ENCODE measurements around the gene CCDC91.

CCDC91 gene

DNA sequence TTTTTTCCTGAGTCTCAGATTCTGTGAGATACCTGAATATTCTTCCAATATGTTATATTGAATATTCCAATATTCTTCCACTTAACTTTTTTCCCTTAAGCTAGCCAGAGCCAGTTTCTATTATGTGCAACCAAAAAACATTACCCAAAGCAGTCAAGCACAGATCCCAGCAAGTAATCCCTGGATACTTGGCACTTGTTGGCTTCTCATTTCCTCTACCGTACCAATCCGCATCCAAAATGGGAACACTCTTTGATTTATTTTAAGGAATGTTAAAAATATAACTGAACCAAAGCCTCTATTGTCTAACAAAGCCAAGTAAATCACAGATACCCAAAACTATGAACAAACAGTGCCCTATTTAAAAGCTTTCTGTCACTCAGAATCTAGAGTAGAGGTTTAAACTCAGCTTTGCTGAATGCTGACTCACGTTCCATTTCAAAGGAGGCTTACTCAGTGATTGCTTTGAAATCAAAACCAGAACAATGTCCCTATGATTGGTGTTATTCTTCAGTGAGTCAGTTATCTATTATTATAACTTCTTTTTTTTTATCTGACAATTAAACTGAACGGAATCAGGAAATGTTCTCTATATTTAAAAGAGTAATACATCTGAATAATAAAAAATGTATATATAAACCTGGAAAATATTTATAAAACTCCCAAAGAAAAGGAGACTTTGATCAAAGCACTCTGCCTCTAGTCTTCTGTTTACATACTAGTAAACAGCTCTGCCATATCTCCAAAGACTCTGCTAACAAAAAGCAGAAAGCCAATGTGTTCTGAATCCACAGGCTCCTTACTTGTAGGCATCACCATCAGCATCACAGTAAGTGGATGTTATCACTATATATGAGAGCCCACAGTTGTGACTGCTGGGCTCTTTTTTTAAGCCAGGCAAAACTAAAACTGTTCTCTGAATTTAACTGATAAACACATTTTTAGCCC lies 360.8 kb downstream of the CCDC91 start:
- no peak for DNase-seq

DNA sequence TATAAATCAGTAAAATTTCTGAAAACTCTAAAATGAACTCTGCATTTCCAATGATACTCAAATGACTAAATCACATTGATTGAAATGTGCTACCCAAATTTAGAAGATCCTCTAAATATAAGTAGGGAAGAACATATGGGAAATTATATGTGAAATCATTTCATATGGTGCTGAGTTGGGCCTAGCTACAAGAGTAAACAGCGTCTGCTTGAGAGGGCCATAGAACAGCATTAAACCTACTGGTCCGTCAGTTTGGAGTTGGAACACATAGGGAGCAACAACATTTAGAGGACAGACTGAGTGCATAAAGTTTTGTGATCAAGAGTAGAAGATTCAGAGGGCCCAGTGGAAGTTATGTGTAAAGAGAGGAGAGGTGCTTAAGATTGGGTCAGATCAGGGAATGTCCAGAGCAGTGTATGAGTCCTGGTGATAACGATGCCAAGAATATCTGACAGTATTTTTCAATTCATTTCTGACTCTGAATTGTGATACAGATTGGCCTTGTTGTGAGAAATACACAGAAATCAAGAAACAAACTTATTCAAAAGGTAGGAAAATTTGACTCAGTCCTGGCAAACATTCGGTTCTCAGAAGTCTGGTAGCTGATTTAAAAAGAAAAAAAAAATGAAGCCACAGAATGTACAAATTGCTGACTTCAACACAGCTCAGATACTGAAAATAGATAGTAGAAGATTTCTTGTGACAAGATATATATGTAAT lies 362.2 kb downstream of the CCDC91 start:
- no peak for DNase-seq

DNA sequence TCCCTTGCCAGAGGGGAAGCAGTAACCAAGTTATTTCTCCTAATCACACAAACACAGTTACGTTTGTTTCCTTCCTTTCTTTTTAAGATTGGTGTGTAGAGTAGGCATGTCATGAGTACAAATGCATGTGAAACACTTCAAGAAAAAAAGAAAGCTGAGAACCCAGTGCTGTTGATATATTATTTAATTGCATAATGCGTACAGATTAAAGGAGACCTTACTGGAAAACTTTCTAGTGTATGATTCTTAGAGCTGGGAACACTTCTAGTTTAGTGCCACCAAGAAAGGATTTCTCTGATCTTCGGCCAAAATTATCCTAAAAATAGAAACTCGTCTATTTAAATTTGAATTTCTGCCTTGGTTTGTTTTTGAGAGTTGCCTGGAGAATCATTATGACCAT lies 365.5 kb downstream of the CCDC91 start:
- DNase-seq, result no peak

DNA sequence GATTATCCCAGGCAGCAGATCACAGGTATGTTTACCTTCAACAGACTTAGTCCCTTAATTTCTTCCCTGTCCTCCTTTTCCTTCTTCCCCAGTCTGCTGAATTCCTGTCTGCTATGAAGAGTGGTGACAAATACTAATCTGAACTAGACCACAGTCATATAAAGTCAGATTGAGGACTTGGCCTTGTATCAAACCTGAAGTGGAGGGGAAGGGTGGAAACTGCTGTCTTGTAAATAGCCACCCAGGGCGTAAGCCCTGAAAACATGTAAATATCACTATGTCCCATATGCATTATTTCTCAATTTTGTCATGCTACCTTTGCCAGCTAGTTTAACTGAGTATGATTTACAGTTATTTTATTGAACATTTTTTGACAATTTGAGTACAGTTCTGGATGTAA lies 368.0 kb downstream of the CCDC91 start:
- DNase-seq, result no peak

DNA sequence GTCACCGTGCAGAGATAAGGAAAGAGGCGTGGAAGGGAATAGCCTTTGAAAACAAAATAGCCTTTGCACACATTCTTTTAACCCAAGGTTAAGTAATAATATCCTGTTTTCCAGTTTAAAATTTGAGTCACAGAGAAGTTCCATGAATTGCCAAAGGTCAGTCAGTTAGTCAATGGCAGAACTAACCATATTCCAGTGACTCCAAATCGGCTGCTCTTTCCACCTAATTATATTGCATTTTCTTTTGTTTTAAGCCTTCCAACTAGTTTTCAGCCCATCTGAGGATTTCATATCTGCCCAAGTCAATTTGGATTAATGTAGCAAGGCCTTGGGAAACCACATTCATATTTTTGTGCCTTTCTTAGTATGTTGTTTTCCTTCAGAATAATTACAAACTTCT lies 373.0 kb downstream of the CCDC91 start:
- no peak for DNase-seq

DNA sequence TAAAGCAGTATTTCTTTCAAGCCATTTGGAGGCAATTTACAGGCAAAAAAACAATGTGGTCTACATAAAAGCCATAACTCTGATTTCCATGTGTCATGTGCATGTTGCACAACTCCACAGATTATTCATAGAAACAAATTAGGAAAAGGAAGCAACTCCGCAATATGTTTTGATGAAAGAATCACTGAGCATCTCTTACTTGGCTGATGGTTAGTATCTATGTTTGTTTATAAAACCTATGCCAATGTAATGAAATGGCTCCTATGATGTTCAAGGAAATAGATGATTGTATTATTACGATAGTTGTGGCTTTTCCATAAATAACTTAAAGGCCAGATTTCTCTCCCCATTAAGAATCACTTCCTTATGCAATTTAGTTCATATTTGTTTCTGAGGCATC lies 373.7 kb downstream of the CCDC91 start:
- DNase-seq, result no peak

DNA sequence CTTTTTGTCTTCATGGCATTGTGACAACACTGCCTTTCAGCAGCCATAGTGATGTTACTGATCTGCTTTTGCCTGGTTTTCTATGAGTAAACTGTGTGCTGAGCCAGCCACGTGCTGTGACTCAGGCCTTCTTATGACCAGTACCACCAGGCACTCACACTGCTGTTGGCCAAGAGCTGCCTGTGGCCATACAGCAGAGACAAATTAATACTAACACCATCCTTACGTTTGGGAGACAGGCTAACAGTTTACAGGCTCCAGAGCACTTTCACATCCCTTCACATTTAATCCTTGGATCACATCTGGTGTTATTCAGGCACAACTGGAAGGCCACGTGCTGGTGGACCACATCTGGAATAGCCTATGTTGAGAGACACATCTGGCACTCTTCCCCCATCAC lies 377.9 kb downstream of the CCDC91 start:
- no peak for DNase-seq

DNA sequence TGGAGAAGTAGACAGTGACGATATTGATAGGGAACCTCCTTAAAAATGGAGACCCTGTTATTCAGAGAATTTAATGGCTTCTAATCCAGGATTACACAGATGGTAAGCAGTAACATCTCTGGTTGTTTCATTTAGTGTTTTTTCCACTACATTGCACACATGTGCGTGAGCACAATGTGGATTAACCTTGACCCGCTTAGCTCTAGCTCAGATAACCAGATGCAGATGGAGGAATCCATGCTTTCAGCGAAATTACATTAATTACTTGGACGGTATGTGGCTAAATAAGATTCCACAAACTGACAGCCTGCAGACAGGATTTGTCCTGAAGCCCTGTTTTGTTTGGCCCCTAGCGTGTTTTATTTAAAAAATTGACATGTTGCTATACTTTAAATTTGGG lies 378.4 kb downstream of the CCDC91 start:
- DNase-seq, result no peak

DNA sequence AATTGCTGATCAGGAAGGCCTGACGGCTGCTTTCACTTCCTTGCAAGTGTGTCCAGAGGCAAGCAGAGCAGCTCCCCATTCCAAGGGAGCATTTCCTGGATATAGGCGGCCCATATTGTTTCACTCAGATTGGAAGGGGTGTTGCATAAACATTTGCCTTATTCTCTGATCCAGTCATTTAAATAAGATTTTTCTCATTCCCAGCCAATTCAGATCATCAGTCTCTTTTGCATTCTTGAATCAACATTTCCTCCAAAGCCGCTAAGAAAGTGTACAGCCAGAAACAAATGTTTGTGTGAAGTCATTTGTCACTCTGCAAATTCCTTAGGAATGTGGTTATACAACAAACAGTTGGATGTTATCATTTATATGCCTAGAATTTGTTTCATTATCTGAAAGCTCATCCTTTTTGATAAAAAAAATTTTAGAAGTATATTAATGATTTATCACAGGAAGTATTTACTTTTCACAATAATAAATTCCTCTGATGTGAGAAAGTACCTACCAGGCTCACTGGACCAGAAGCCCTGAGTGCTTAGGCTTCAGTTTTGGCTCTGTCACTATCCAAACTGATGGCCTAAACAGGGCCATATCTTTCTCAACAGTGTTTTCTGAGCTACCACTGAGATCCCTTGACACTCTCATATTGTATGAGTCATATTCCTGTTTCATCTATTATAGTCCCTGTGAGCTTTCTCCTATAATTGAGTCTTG lies 379.6 kb downstream of the CCDC91 start:
- no peak for DNase-seq

DNA sequence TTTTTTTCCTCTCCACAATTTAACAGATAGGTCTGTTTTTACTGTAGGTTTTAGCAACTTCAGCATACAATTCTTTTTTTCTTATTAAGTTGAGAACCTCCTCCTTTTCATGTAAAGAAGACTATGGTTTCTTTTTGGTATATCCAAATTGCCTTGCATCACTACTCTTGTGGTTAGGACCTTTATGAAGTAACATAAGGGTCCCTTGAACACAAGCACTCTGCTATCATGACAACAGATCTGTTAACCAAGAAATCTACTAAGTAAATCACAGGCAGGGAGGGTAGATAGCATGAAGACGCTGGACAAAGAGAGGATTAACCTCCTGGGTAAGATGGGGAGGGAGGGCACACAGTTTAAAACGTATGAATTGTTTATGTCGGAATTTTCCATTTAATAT lies 380.6 kb downstream of the CCDC91 start:
- DNase-seq, result no peak

DNA sequence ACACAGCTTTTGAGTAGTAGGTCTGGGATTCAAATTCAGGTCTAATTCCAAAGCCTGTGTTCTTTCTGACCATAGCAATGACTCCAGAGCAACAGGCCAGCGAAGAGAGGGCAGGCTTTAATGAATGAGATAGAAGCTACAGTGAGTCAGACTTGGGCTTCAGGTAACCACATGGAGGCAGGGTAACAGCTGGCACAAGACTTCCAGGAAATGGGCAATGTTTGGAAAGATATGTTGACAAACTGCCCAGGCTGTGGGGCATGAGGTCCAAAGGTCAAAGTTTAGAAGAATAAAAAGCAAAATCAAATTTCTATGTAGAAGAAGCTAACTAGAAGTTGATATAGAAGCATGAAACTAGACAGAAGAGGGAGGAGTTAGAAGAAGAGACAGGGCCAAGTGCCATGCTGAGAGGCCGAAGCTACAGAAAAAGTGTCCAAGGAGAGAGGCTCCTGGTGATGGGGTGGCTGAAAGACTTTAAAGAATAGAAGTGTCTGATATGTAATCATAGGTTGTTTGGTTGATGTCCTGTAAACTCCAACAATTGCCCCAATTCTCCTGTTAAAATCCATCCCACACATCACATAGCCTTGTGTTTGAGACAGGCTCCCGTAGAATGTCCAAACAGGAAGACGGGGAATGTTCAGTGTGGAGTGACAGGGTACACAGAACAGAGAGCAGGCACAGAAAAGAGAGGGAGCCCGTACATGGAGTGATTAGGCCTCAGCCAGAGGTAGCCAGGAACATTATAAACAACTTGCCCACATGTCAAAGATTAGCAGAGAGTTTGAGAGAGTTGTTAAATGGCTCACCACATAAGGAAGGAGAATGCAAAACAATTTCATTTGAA lies 384.7 kb downstream of the CCDC91 start:
- DNase-seq, result no peak

DNA sequence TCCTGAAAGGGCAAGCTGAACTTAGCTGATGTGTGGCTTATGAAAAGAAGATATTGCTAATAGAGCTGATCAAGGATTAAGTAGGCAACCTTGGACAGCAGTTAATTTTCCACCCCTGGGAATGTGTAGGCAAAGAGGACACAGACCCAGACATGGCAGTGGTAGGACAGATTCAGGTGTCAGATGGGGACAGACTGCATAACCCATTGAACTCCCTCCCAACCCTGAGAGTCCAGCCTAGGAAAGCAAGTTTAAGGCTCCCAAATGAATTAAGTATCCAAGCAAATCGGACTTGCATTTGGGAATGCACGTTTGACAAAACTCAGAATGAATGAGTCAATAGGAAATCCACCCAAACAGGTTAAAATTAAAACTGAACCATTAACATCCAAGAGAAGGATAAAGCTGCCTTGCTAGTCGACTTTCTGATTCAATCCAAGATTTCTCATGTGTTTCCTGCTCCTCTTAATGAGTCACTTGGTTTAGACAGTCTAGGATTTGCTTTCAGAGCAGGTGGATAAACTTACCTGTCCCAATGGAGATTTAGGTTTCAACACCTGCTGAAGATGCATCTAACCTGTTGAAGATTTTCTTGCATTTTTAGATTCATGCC lies 385.4 kb downstream of the CCDC91 start:
- no peak for DNase-seq

DNA sequence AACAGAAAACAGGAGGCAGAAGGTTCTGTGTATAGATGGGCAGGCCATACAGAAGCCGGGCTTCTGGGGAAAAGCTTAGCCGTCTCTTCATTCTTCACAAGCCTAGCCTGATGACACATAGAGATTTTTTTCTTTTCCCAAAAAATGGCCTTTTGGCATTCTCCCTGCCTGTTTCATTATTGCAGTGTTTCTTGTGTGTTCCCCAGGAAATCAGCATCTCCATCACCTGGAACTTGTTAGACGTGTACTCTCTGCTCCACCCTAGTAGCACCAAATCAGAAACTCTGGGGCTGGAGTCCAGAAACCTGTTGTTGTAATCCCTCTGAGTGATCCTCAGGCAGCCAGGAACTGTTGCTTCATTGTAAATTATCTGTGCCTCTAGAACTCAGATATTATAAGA lies 388.1 kb downstream of the CCDC91 start:
- no peak for DNase-seq

DNA sequence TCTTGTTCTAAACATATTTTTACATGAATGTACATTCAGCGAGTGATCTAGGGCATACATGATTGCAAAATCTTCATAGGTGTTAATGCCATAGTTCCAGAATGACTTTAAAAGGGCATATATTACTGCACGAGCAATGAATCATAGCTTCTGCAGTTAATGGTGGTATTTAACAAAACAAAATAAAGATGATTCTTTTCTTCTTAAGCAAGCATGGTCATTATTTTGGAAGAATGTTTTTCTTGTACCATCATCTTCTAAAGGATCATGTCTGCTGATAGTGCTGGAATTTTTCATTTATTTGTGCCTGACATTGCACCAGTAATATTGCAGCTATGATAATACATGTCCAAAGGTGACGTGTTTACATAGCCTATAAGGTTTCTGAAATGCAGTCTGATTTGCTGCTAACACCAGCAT lies 388.6 kb downstream of the CCDC91 start:
- no peak for DNase-seq

DNA sequence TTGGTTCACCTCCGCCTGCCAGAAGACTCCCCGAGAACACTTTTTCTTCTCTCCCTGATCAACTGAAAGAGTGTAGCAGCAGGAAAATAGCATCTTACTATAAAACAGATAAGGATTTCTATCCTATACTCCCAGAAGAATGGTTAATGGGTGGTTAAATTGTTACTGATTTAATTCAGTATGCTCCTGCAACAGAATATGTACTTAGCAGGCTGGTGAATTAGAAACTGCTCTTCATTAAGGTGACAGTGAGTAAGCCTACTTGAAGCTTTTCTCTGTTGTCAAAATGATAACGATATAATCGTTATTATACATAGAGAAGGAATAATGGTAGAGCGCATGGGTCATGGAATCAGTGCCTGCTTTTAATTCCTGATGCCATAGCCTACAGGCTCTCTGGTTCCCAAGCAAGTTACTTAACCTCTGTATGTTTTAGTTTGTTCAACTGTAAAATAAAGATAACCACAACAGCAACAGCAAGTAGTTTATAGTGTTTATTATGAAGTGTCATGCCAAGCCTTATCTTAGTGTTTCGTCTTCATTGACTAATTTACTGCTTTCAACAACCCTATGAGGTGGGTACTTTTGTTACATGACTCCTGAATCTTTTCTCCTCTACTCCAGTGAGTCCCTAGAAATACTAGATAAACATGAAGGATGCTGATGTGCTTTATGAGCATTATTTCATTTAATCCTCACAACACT lies 392.6 kb downstream of the CCDC91 start:
- DNase-seq, result no peak

DNA sequence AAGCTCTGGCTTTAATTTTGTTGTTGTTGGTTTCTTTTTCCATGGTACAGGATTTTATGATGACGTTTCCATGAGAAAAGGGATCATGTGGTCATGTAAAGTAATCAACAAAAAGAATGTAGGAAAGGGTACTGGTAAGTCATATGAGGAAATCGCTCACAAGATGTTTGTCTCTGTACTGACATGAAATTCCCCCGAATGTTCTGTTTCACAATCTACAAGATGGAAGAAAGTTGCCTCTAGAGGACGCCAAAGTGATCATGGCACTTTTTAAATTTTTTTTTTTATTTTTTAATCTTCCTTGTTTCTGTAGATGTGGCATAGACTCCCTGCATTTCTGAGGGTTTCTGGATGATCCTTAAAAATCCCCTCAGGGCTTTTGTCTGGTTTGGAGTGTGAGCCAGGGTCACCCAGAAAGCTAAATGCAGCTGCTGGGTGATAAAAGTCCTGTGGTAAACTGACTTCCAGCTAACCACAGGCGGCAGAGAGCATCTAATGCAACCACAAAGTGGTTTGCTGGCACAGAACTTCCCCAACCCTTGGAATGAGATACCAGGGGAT lies 393.5 kb downstream of the CCDC91 start:
- DNase-seq, result no peak

DNA sequence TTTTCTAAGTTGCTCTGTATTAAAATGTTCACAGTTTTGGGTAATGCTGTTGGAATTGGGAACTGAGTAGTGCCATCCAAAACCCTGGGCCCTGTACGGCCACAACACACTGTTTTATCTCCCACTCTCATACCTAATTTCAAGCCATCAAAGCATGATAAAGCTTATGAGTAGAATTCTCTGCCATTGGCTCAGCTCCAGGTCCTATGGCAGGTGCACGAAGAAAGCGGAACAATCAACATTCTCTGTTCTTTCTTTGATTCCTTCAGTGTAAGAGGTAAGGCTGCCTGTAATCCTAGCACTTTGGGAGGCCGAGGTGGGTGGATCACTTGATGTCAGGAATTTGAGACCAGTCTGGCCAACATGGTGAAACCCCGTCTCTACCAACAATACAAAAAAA lies 394.9 kb downstream of the CCDC91 start:
- DNase-seq, result no peak

DNA sequence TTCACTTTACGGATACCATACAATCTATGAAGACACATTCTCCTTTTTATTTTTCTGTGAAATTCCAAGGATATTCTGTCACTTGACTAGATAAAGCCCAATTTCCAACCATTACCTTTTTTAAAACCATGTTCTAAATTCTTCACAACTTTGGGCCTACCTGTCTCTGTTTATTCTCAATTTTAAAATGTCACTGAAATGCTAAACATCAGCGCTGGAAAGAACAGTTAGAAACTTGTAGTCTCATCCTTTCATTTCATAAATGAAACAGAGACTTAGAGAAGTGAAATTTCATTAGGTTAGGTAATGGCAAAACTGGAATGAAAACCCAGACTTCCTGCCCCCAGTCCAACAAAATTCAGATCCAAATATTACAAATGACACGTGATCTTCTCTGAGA lies 396.2 kb downstream of the CCDC91 start:
- DNase-seq, result no peak

DNA sequence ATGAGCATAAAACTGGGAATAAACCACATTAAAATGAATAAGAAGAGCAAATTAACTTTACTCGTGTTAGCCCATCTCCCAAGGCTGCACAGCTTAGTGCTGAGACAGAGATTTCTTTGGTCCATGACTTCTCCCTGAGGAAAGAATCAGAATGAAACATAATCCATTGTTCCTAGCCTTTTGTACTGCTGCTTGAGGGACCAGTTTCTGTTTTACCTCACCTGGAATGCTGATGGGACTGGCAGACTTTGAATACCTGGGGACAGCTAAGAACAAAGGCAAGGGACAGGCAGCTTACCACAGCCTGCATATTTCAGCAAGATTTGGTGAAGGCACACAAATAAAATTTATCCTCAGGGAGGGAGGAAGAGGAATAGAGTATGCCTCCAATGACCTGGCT lies 401.6 kb downstream of the CCDC91 start:
- DNase-seq, result no peak

All from activated CD4-positive, alpha-beta T cell treated with anti-CD3 and anti-CD28 coated beads, Interleukin-2, amount 50 U/mL, for 4 hours (primary cell).